HPDE6-E6E7 (cell line): ENCODE data around the gene GOLGB1.

Experiments
- DNase-seq: peaks from one replicate; pipeline ENCODE4 v3.0.0; 2011; ENCODE audit warnings: missing footprints; ENCODE audit errors: extremely low spot score

The GOLGB1 gene

GRCh38 chr3:121740896-121741295 is 8.6 kb downstream of the GOLGB1 start:
- DNase-seq, result no peak

- no peak for DNase-seq
Observed at GRCh38 chr3:121739902-121740301, 9.6 kb downstream of the GOLGB1 start.

DNA sequence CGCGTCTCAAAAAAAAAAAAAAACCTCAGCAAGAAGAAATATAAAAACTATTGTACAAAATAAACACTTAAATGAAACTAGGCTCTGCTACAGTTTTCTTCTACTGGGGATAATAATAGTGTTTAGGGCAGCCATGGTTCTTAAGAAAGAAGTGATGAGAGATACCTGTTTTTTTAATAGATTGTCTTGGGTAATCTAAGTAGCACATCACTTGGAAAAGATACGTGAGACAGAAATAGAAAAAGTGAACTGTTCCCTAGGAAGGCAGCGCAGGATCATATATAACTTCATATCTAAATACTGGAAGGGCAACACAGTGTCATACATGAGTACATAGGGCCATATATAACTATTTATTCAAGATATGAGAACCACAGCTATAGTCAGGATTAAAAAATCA is 11.9 kb downstream of the GOLGB1 start:
- no peak for DNase-seq

DNA sequence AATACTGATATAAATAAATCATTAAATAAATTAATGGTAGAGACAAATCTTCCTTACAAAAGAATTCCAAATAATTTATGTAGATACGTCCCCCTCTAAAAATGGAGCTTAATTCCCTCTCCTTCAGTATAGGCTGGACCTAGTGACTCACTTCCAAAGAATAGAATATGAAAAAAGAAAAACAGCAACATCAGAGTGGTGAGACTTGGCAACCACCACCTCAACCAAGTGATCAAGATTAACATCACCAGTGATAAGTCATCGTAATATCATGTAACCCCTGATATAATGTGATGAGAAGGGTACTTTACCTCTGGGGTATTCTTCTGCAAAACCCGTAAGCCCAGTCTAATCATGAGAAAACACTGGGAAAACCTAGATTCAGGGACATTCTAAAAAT is 13.4 kb downstream of the GOLGB1 start:
- no peak for DNase-seq

- no peak for DNase-seq
Observed at GRCh38 chr3:121735047-121735696, 14.4 kb downstream of the GOLGB1 start.

GRCh38 chr3:121730940-121731687 is 18.4 kb downstream of the GOLGB1 start:
- DNase-seq, result peak; percentile 4

DNA sequence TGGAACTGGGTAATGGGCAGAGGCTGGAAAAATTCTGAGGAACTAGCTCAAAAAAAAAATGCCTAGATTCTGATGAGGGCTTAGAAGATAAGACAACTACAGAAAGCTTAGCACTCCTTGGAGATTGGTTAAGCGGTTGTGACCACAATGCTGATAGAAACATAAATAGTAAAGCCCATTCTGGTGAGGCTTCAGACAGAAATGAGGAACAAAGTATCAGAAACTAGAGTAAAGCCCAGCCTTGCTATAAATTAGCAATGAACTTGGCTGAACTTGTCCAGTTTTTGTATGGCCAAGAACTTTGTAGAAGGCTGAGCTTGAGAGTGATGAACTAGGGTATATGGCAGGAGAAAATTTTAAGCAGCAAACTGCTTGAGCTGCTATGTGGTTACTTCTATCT is 25.4 kb downstream of the GOLGB1 start:
- no peak for DNase-seq

- DNase-seq, result no peak
Observed at GRCh38 chr3:121723485-121723884, 26.1 kb downstream of the GOLGB1 start.

GRCh38 chr3:121722411-121722810 is 27.1 kb downstream of the GOLGB1 start:
- no peak for DNase-seq

- no peak for DNase-seq
Observed at GRCh38 chr3:121720163-121720562, 29.4 kb downstream of the GOLGB1 start.

GRCh38 chr3:121719423-121719822 is 30.1 kb downstream of the GOLGB1 start:
- no peak for DNase-seq

- no peak for DNase-seq
Observed at GRCh38 chr3:121718205-121718846, 31.2 kb downstream of the GOLGB1 start.

DNA sequence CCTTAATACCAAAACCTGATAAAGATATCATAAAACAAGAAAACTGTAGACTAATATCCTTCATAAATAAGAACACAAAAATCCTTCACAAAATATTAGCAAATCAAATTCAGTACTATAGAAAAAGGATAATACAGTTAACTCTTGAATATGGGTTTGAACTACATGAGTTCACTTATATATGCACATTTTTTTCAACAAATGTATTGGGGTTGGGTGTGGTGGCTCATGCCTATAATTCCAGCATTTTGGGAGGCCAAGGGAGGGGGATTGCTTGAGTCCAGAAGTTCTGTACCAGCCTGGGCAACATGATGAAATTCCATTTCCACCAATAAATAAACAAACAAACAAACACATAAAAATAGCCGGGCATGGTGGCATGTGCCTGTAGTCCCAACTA is 39.2 kb downstream of the GOLGB1 start:
- DNase-seq, result no peak

GRCh38 chr3:121707531-121708273 is 41.8 kb downstream of the GOLGB1 start:
- DNase-seq, result no peak

DNA sequence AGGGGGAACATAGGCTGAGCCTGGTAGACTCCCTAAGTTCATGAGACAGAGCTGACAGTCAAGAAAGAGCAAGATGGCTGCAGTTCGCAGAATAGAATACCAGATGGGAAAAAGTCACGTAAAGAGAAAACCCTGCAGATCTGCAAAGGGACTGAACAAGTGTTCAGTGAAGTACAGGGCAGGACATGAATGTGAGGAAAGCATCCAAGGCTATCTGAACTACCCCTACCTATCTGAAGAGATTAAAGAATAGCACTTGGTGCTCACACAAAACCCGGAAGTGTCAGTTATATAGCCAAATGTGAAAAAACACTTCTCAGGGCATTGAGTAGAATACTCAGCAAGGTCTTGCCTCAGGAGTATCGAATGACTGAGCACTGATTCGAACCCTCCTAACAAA is 44.0 kb downstream of the GOLGB1 start:
- DNase-seq, result no peak

- no peak for DNase-seq
Observed at GRCh38 chr3:121703973-121704372, 45.6 kb downstream of the GOLGB1 start.

DNA sequence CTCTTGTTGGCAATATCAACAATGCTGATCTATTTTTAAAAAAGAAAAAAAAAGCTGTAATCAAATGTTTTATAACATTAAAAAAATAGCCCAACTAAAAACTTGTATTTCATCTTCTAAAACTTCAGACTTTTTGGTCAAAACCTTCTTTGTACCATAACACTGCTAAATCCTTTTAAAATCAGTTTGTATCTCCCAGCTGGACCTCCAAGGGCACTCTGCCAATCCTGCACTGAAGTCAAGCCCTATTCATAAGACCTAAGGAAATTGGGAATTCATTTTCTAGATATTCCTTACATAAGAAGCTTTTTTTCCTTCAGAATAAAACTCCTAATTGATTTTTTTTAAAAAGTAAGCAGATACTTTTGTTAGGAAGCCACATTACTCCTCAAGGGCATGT is 50.6 kb downstream of the GOLGB1 start:
- DNase-seq, result no peak

GRCh38 chr3:121698476-121698875 is 51.1 kb downstream of the GOLGB1 start:
- DNase-seq, result no peak

- no peak for DNase-seq
Observed at GRCh38 chr3:121696186-121696585, 53.4 kb downstream of the GOLGB1 start.

GRCh38 chr3:121692010-121692699 is 57.4 kb downstream of the GOLGB1 start:
- DNase-seq, result no peak

DNA sequence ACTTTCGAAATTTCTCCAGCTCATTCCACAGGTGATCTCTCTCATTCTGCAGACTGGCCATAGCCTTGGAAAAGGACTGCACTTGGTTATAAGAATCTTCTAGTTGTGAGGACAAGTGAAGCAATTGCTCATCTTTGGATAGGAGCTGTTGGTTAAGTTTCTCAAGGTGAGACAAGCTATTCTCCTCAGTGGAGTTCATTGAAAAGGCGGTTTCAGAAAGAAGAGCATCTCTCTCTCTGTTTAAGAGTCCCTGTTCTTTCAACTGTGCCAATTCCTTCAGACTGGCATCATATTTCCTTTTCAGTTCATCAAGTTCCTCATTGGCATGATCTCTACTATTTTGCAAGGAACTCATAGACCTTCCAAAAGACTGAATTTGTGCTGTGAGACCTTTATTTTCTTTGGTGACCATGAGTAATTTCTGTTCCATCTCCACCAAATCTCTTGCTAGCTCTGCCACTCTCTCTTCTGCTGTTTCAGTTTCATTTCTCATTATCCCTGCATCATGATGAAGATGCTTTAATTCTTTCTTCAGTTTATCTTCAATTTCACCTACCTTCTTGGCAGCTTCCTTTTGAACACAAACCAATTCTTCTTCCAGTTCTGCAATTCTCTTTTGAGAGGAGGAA is 58.6 kb downstream of the GOLGB1 start:
- no peak for DNase-seq
